Measurements from ENCODE around the gene SCYGR3. TPM values are rescaled to one million over a fixed set of nuclear protein-coding genes. Genes with fewer than 3 reads are reported as not detected.

The SCYGR3 gene
- total and polyA plus RNA-seq, 2 experiments from 2014 or later = not detected

DNA sequence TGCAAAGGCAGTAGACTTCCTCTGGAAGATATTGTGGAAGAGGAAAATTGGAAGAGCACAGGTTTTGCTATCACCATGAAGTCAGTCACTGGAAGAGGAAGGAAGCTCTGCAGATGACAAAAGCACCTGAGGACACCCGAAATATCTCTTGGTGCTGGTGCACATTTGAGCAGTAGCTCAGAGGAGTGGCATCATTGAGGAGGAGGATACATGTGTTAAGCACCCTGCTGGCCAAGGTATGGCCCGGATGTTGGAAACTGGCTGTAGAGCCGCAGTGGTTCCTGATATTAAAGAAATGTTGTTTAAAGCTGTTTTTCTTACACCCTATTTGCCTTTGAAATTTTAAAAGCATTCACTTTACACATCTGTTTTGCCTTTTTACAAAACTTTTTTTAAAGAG is 48.6 kb downstream of the SCYGR3 start:
- Histone ChIP-seq H3K36me3 (peaks cover under 1% of the 10 kb centered on the region), H3K27ac (peak overlapping the region; percentile 6), H3K27me3 (no peaks in the 10 kb centered on the region), H3K4me3 (no peak overlapping the region), H3K9me3 (ENCODE audit: low read depth) (no peaks in the 10 kb centered on the region), H3K4me1 (ENCODE audit: low read depth) (no peaks in the 10 kb centered on the region)
- DNase-seq (ENCODE audit: low read depth in 1 of 2, low spot score in 1 of 2) = no peak
- TF ChIP-seq, protein P1, sequence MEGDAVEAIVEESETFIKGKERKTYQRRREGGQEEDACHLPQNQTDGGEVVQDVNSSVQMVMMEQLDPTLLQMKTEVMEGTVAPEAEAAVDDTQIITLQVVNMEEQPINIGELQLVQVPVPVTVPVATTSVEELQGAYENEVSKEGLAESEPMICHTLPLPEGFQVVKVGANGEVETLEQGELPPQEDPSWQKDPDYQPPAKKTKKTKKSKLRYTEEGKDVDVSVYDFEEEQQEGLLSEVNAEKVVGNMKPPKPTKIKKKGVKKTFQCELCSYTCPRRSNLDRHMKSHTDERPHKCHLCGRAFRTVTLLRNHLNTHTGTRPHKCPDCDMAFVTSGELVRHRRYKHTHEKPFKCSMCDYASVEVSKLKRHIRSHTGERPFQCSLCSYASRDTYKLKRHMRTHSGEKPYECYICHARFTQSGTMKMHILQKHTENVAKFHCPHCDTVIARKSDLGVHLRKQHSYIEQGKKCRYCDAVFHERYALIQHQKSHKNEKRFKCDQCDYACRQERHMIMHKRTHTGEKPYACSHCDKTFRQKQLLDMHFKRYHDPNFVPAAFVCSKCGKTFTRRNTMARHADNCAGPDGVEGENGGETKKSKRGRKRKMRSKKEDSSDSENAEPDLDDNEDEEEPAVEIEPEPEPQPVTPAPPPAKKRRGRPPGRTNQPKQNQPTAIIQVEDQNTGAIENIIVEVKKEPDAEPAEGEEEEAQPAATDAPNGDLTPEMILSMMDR (IDR thresholded peaks at IDR 0.05; ENCODE audit: low read depth, low read length) = no peak

DNA sequence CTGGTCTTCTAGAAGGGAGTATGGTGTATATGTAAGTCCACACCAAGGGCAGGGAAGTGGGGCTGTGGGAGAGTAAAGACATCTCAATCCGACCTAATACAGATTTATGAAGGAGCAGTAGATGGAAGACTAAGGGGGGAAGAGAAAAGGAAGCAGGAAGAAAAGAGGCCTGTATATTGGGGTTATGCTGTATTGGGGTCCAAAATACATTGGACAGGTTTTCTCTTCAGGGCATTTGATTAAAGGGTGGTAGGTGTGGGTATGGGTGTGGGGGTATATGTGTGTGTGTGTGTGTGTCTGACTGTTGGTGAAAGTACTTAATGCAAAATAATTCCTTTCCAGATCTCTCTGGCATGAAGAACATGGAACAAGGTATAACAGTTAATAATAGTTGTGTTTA is 49.6 kb downstream of the SCYGR3 start:
- TF ChIP-seq, protein P1 (IDR thresholded peaks at IDR 0.05; ENCODE audit: low read depth, low read length) = no peak
- Histone ChIP-seq H3K27ac (no peak overlapping the region), H3K4me1 (ENCODE audit: low read depth) (no peaks in the 10 kb centered on the region), H3K27me3 (no peaks in the 10 kb centered on the region), H3K9me3 (ENCODE audit: low read depth) (no peaks in the 10 kb centered on the region), H3K4me3 (no peak overlapping the region), H3K36me3 (peaks cover 6% of the 10 kb centered on the region)
- DNase-seq (ENCODE audit: low read depth in 1 of 2, low spot score in 1 of 2) = no peak

Other genes starting within 250 kb of the SCYGR3 start
- gene TM4SF20, start 235.5 kb downstream of the SCYGR3 start, total RNA-seq = not detected in 2 replicates
- 0.19 TPM in 1 of 2 replicates, not detected in the other for gene TM4SF20, start 235.5 kb downstream of the SCYGR3 start, polyA plus RNA-seq
- gene SCYGR1, start 226.9 kb downstream of the SCYGR3 start, total RNA-seq = not detected in 2 replicates
- not detected in 2 replicates for gene SCYGR1, start 226.9 kb downstream of the SCYGR3 start, polyA plus RNA-seq
- gene AGFG1, start 142.7 kb downstream of the SCYGR3 start, total RNA-seq = 34.0 and 35.3 TPM in 2 replicates
- gene AGFG1, start 142.7 kb downstream of the SCYGR3 start, polyA plus RNA-seq = 39.0 and 55.3 TPM in 2 replicates
- not detected in 2 replicates for gene SCYGR2, start 15.9 kb downstream of the SCYGR3 start, total RNA-seq
- gene SCYGR2, start 15.9 kb downstream of the SCYGR3 start, polyA plus RNA-seq = not detected in 2 replicates
- not detected in 2 replicates for gene SCYGR4, start 2.7 kb upstream of the SCYGR3 start, total RNA-seq
- gene SCYGR4, start 2.7 kb upstream of the SCYGR3 start, polyA plus RNA-seq = not detected in 2 replicates
- gene SCYGR5, start 52.0 kb upstream of the SCYGR3 start, total RNA-seq = not detected in 2 replicates
- not detected in 2 replicates for gene SCYGR5, start 52.0 kb upstream of the SCYGR3 start, polyA plus RNA-seq
- gene SLC19A3, start 103.2 kb upstream of the SCYGR3 start, total RNA-seq = 0.04 and 0.12 TPM in 2 replicates
- gene SLC19A3, start 103.2 kb upstream of the SCYGR3 start, polyA plus RNA-seq = 0.35 TPM in 1 of 2 replicates, not detected in the other
- gene SCYGR6, start 109.9 kb upstream of the SCYGR3 start, total RNA-seq = not detected in 2 replicates
- gene SCYGR6, start 109.9 kb upstream of the SCYGR3 start, polyA plus RNA-seq = not detected in 2 replicates
- not detected in 2 replicates for gene SCYGR7, start 113.5 kb upstream of the SCYGR3 start, total RNA-seq
- gene SCYGR7, start 113.5 kb upstream of the SCYGR3 start, polyA plus RNA-seq = not detected in 2 replicates
- gene SCYGR8, start 131.1 kb upstream of the SCYGR3 start, total RNA-seq = not detected in 2 replicates
- not detected in 2 replicates for gene SCYGR8, start 131.1 kb upstream of the SCYGR3 start, polyA plus RNA-seq
- not detected in 2 replicates for gene CCL20, start 199.0 kb upstream of the SCYGR3 start, total RNA-seq
- gene CCL20, start 199.0 kb upstream of the SCYGR3 start, polyA plus RNA-seq = 0.21 TPM in 1 of 2 replicates, not detected in the other

Measured in cardiac muscle cell (in vitro differentiated cells and primary cell).